ENCODE measurements around the gene TAF11L9.
"Not testable (repeated sequence)": the region's sequence is repeated elsewhere in the genome, so short reads cannot be mapped to it uniquely, and the experiment has no call there.

The TAF11L9 gene

DNA sequence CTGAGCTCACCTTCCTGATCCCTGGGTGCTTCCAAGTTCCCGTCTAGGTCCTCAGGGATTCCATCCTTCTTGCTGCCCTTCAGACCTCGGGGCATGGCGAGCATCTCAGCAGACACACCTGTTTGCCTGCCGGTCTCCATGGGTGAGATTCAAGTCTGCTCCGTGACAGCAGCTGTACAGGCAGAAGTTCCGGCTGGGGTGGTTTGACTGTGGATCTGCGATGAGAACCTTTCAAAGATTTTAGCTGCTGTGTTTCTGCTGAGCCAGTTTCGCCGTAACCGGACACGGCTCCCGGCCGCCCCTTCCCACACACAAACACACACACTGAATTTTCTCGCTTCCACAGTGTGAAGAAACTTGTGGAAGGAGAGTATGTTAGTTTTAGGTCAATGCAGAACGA lies at the start of gene TAF11L9:
Gene TAF11L9 (minus strand): TSS at position 140 of the 400 bp plus-strand sequence.
- not testable (repeated sequence) for H2AFZ ChIP-seq (ENCODE audit: low read length, unreplicated experiment); H3K27me3 ChIP-seq (ENCODE audit: insufficient read depth, low read length); H3K4me3 ChIP-seq (ENCODE audit: low read depth, low read length); H3K27ac ChIP-seq (ENCODE audit: low read depth, low read length); H3K4me1 ChIP-seq (ENCODE audit: control insufficient read depth, insufficient read depth, low read length, unreplicated experiment); H3K36me3 ChIP-seq (ENCODE audit: insufficient read depth, low read length); H3K79me2 ChIP-seq (ENCODE audit: control insufficient read depth, insufficient read depth, low read length, unreplicated experiment)

DNA sequence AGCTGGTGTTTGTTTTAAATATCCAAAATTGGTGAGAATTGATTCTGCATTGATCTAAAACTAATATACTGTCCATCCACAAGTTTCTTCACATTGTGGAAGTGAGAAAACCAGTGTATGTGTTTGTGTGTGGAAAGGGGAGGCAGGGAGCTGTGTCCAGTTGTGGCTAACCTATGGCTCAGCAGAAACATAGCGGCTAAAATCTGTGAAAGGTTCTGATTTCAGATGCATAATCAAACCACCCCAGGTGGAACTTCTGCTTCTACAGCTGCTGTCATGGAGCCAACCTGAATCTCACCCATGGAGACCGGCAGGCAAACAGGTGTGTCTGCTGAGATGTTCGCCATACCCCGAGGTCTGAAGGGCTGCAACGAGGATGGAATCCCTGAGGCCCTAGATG lies 40.0 kb upstream of the TAF11L9 start, which contains the start of gene TAF11L14:
Gene TAF11L14 (plus strand): TSS at position 301 of the 400 bp plus-strand sequence.
- no peaks in the 10 kb centered on the region for H3K79me2 ChIP-seq (ENCODE audit: control insufficient read depth, insufficient read depth, low read length, unreplicated experiment)
- no peak within 1 kb of the TSS for H3K4me3 ChIP-seq (ENCODE audit: low read depth, low read length)
- H3K36me3 ChIP-seq (ENCODE audit: insufficient read depth, low read length) = no peaks in the 10 kb centered on the region
- H3K27ac ChIP-seq (ENCODE audit: low read depth, low read length) = no peak within 1 kb of the TSS
- no peak within 1 kb of the TSS for H2AFZ ChIP-seq (ENCODE audit: low read length, unreplicated experiment)
- no peaks in the 10 kb centered on the region for H3K4me1 ChIP-seq (ENCODE audit: control insufficient read depth, insufficient read depth, low read length, unreplicated experiment)
- H3K27me3 ChIP-seq (ENCODE audit: insufficient read depth, low read length) = no peaks in the 10 kb centered on the region

DNA sequence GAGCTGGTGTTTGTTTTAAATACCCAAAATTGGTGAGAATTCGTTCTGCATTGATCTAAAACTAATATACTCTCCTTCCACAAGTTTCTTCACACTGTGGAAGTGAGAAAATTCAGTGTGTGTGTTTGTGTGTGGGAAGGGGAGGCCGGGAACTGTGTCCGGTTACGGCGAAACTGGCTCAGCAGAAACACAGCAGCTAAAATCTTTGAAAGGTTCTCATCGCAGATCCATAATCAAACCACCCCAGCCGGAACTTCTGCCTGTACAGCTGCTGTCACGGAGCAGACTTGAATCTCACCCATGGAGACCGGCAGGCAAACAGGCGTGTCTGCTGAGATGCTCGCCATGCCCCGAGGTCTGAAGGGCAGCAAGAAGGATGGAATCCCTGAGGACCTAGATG lies 37.6 kb upstream of the TAF11L9 start, which contains the start of gene TAF11L13:
Gene TAF11L13 (plus strand): TSS at position 301 of the 400 bp plus-strand sequence.
- not testable (repeated sequence) for H3K79me2 ChIP-seq (ENCODE audit: control insufficient read depth, insufficient read depth, low read length, unreplicated experiment); H3K27me3 ChIP-seq (ENCODE audit: insufficient read depth, low read length); H2AFZ ChIP-seq (ENCODE audit: low read length, unreplicated experiment); H3K36me3 ChIP-seq (ENCODE audit: insufficient read depth, low read length); H3K4me1 ChIP-seq (ENCODE audit: control insufficient read depth, insufficient read depth, low read length, unreplicated experiment); H3K4me3 ChIP-seq (ENCODE audit: low read depth, low read length); H3K27ac ChIP-seq (ENCODE audit: low read depth, low read length)

DNA sequence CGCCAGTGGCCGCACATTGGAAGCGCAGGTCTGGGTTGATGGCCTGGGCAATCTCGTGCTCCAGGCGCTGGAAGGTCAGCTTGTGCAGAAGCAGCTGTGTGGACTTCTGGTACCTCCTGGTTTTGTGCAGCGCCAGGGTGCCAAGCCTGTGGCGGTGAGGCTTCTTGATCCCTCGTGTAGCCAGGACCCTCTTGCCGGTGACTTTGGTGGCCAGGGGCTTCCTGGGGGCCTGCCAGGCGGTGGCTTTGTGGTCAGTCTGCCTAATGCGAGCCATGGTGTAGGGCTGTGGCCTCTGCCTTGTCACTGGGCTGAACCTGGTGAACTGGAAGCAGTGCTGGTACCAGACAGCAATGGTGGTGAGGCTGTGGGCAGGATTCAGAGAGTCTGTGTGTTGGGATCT lies 31.5 kb upstream of the TAF11L9 start:
- Histone ChIP-seq H3K4me3 (ENCODE audit: low read depth, low read length) (no peak overlapping the region), H2AFZ (ENCODE audit: low read length, unreplicated experiment) (no peak overlapping the region), H3K27ac (ENCODE audit: low read depth, low read length) (no peak overlapping the region), H3K27me3 (ENCODE audit: insufficient read depth, low read length) (no peaks in the 10 kb centered on the region), H3K36me3 (ENCODE audit: insufficient read depth, low read length) (no peaks in the 10 kb centered on the region), H3K4me1 (ENCODE audit: control insufficient read depth, insufficient read depth, low read length, unreplicated experiment) (no peaks in the 10 kb centered on the region), H3K79me2 (ENCODE audit: control insufficient read depth, insufficient read depth, low read length, unreplicated experiment) (no peaks in the 10 kb centered on the region)

DNA sequence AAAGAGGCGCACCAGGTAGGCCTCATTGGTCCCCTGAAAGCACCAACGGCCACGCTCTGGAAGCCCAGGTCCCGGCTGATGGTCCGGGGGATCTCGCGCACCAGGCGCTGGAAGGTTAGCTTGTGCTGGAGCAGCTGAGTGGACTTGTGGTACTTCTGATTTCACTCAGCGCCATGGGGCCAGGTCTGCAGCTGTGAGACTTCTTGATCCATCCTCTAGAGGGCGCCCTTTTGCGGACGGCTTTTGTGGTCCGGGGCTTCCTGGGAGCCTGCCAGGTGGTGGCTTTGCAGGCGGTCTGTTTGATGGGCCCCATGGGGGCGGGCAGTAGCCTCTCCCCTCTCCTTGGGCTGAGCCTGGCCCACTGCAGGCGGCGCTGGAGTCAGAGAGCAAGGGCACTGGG lies 26.4 kb upstream of the TAF11L9 start:
- Histone ChIP-seq H3K36me3 (ENCODE audit: insufficient read depth, low read length) (no peaks in the 10 kb centered on the region), H3K4me3 (ENCODE audit: low read depth, low read length) (no peak overlapping the region), H3K4me1 (ENCODE audit: control insufficient read depth, insufficient read depth, low read length, unreplicated experiment) (no peaks in the 10 kb centered on the region), H3K27ac (ENCODE audit: low read depth, low read length) (no peak overlapping the region), H3K79me2 (ENCODE audit: control insufficient read depth, insufficient read depth, low read length, unreplicated experiment) (no peaks in the 10 kb centered on the region), H3K27me3 (ENCODE audit: insufficient read depth, low read length) (no peaks in the 10 kb centered on the region), H2AFZ (ENCODE audit: low read length, unreplicated experiment) (no peak overlapping the region)

DNA sequence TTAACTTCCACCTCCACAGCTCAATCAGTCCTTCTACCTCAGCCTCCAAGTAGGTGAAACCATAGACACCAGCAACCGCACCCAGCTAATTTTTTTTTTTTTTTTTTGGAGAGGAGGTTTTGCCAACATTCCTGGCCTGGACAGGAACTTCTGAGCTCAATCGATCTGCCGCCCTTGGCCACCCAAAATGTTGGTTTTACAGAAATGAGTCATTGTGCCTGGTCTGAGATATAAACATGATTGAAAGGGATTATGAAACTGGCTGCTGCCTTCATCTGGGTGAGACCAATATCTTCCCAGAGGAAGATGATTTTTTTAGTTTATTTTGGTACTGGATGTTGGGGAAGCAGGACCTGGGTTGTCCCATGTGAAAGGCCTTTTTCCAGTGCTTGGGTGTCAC lies 25.2 kb upstream of the TAF11L9 start:
- H3K4me3 ChIP-seq (ENCODE audit: low read depth, low read length) = no peak overlapping the region

DNA sequence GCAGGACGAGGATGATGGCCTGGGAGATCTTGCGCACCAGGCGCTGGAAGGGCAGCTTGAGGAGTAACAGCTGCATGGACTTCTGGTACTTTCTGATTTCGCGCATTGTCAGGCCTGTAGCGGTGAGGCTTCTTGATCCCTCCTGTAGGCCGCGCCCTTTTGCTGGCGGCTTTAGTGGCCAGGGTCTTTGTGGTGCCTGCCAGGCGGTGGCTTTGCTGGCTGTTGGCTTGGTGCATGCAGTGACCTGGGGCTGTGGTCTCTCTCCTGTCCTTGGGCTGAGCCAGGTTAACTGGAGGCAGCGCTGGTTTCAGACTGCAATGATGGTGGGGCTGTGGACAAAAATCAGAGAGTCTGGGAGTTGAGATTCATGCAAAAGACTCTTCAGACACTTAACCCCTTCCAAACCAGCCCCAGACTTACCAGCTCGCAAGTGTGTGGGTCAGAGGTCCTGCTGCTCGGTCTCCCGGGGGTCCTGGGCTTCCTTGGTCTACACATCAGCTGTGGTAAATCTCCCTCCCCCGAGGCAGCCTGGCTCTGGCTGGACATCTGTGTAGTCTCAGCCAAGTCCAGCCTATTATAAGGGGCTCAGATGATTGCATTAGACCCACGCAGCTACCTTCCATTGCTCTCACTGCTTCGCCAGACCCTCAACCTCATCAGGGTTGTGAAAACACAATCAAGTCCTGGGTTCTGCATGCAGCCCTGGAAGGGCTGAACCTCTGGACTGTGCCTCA lies 20.8 kb upstream of the TAF11L9 start:
- Histone ChIP-seq H2AFZ (ENCODE audit: low read length, unreplicated experiment) (no peak overlapping the region), H3K4me1 (ENCODE audit: control insufficient read depth, insufficient read depth, low read length, unreplicated experiment) (no peaks in the 10 kb centered on the region), H3K79me2 (ENCODE audit: control insufficient read depth, insufficient read depth, low read length, unreplicated experiment) (no peaks in the 10 kb centered on the region), H3K36me3 (ENCODE audit: insufficient read depth, low read length) (no peaks in the 10 kb centered on the region), H3K27ac (ENCODE audit: low read depth, low read length) (no peak overlapping the region), H3K4me3 (ENCODE audit: low read depth, low read length) (no peak overlapping the region), H3K27me3 (ENCODE audit: insufficient read depth, low read length) (no peaks in the 10 kb centered on the region)

More for the DNA sequence above, 25.2 kb upstream of the TAF11L9 start:
- H3K79me2 ChIP-seq (ENCODE audit: control insufficient read depth, insufficient read depth, low read length, unreplicated experiment) = no peaks in the 10 kb centered on the region
- no peaks in the 10 kb centered on the region for H3K27me3 ChIP-seq (ENCODE audit: insufficient read depth, low read length)
- no peak overlapping the region for H3K27ac ChIP-seq (ENCODE audit: low read depth, low read length)
- no peaks in the 10 kb centered on the region for H3K36me3 ChIP-seq (ENCODE audit: insufficient read depth, low read length)
- H2AFZ ChIP-seq (ENCODE audit: low read length, unreplicated experiment) = no peak overlapping the region
- H3K4me1 ChIP-seq (ENCODE audit: control insufficient read depth, insufficient read depth, low read length, unreplicated experiment) = no peaks in the 10 kb centered on the region

DNA sequence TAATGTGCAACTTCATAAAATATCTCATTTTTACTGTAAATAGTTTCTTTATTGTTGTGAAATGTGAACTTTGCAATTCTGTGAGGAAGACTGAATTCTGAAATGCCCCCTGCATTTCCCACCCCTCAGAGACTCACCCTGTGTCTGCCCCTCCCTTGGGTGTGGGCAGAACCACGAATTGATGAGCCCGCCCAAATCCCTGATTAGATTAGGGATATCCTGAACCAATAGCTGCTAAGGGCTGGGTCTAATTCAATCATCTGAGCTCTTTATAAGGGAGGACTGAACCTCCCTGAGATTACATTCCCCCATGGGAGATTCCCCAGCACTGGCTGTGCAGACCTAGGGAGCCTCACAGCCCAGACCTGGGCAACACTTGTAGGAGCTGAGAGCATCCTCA lies 15.9 kb upstream of the TAF11L9 start, which contains the start of gene TAF11L12:
Gene TAF11L12 (plus strand): TSS at position 301 of the 400 bp plus-strand sequence.
- H3K79me2 ChIP-seq (ENCODE audit: control insufficient read depth, insufficient read depth, low read length, unreplicated experiment) = not testable (repeated sequence)

DNA sequence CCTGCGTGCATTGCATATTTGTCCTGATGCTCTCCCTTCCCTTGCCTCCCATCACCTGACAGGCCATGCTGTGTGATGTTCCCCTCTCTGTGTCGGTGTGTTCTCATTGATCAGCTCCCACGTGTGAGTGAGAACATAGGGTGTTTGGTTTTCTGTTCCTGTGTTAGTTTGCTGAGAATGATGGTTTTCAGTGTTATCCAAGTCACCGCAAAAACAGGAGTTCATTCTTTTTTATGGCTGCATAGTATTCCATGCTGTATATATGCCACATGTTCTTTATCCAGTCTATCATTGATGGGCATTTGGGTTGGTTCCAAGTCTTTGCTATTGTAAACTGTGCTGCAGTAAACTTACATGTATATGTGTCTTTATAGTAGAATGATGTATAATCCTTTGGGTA lies 13.3 kb upstream of the TAF11L9 start:
- not testable (repeated sequence) for H3K27me3 ChIP-seq (ENCODE audit: insufficient read depth, low read length); H3K4me1 ChIP-seq (ENCODE audit: control insufficient read depth, insufficient read depth, low read length, unreplicated experiment); H3K4me3 ChIP-seq (ENCODE audit: low read depth, low read length); H3K79me2 ChIP-seq (ENCODE audit: control insufficient read depth, insufficient read depth, low read length, unreplicated experiment); H3K36me3 ChIP-seq (ENCODE audit: insufficient read depth, low read length); H2AFZ ChIP-seq (ENCODE audit: low read length, unreplicated experiment); H3K27ac ChIP-seq (ENCODE audit: low read depth, low read length)

More for the DNA sequence above, 15.9 kb upstream of the TAF11L9 start, which contains the start of gene TAF11L12:
- not testable (repeated sequence) for H3K27me3 ChIP-seq (ENCODE audit: insufficient read depth, low read length); H3K4me3 ChIP-seq (ENCODE audit: low read depth, low read length); H3K27ac ChIP-seq (ENCODE audit: low read depth, low read length); H3K36me3 ChIP-seq (ENCODE audit: insufficient read depth, low read length); H2AFZ ChIP-seq (ENCODE audit: low read length, unreplicated experiment); H3K4me1 ChIP-seq (ENCODE audit: control insufficient read depth, insufficient read depth, low read length, unreplicated experiment)

DNA sequence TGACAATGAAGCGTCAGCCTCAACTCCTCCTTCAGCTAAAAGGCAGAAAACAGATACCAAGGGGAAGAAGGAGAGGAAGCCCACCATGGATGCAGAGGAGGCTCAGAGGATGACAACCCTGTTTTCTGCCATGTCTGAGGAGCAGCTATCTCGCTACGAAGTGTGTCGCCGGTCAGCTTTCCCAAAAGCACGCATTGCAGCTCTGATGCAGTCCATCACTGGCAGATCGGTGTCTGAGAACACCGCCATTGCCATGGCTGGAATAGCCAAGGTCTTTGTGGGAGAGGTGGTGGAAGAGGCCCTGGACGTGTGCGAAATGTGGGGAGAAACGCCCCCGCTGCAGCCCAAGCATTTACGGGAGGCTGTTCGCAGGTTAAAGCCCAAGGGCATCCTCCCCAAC lies 10.8 kb upstream of the TAF11L9 start:
- Histone ChIP-seq H3K27ac (ENCODE audit: low read depth, low read length) (no peak overlapping the region), H3K4me1 (ENCODE audit: control insufficient read depth, insufficient read depth, low read length, unreplicated experiment) (no peaks in the 10 kb centered on the region), H3K27me3 (ENCODE audit: insufficient read depth, low read length) (no peaks in the 10 kb centered on the region), H3K36me3 (ENCODE audit: insufficient read depth, low read length) (no peaks in the 10 kb centered on the region), H3K79me2 (ENCODE audit: control insufficient read depth, insufficient read depth, low read length, unreplicated experiment) (no peaks in the 10 kb centered on the region), H2AFZ (ENCODE audit: low read length, unreplicated experiment) (no peak overlapping the region), H3K4me3 (ENCODE audit: low read depth, low read length) (no peak overlapping the region)

DNA sequence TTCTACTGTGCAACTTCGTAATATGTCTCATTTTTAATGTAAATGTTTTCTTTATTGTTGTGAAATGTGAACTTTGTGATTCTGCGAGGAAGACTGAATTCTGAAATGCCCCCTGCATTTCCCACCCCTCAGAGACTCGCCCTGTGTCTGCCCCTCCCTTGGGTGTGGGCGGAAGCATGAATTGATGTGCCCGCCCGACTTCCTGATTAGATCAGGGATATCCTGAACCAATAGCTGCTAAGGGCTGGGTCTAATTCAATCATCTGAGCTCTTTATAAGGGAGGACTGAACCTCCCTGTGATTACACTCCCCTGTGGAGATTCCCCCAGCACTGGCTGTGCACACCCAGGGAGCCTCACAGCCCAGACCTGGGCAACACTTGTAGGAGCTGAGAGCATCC lies 9.7 kb upstream of the TAF11L9 start, which contains the start of gene TAF11L11:
Gene TAF11L11 (plus strand): TSS at position 304 of the 400 bp plus-strand sequence.
- not testable (repeated sequence) for H3K4me3 ChIP-seq (ENCODE audit: low read depth, low read length); H3K27ac ChIP-seq (ENCODE audit: low read depth, low read length); H3K4me1 ChIP-seq (ENCODE audit: control insufficient read depth, insufficient read depth, low read length, unreplicated experiment); H3K36me3 ChIP-seq (ENCODE audit: insufficient read depth, low read length); H2AFZ ChIP-seq (ENCODE audit: low read length, unreplicated experiment); H3K27me3 ChIP-seq (ENCODE audit: insufficient read depth, low read length); H3K79me2 ChIP-seq (ENCODE audit: control insufficient read depth, insufficient read depth, low read length, unreplicated experiment)
